ENCODE measurements around the gene LGALS8.

- TF ChIP-seq CTCF (IDR thresholded peaks at IDR 0.05), result no peak
- no peak for TF ChIP-seq TCF7L2 (IDR thresholded peaks at IDR 0.05; ENCODE audit: low read depth, low read length)
- TF ChIP-seq POLR2AphosphoS5 (IDR thresholded peaks at IDR 0.05; ENCODE audit: low read depth, low read length), result no peak
- no peak for TF ChIP-seq SIN3A (IDR thresholded peaks at IDR 0.05; ENCODE audit: borderline replicate concordance, insufficient read depth, low read depth, low read length)
- TF ChIP-seq, protein P1, sequence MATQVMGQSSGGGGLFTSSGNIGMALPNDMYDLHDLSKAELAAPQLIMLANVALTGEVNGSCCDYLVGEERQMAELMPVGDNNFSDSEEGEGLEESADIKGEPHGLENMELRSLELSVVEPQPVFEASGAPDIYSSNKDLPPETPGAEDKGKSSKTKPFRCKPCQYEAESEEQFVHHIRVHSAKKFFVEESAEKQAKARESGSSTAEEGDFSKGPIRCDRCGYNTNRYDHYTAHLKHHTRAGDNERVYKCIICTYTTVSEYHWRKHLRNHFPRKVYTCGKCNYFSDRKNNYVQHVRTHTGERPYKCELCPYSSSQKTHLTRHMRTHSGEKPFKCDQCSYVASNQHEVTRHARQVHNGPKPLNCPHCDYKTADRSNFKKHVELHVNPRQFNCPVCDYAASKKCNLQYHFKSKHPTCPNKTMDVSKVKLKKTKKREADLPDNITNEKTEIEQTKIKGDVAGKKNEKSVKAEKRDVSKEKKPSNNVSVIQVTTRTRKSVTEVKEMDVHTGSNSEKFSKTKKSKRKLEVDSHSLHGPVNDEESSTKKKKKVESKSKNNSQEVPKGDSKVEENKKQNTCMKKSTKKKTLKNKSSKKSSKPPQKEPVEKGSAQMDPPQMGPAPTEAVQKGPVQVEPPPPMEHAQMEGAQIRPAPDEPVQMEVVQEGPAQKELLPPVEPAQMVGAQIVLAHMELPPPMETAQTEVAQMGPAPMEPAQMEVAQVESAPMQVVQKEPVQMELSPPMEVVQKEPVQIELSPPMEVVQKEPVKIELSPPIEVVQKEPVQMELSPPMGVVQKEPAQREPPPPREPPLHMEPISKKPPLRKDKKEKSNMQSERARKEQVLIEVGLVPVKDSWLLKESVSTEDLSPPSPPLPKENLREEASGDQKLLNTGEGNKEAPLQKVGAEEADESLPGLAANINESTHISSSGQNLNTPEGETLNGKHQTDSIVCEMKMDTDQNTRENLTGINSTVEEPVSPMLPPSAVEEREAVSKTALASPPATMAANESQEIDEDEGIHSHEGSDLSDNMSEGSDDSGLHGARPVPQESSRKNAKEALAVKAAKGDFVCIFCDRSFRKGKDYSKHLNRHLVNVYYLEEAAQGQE (IDR thresholded peaks at IDR 0.05; ENCODE audit: insufficient read depth in 1 of 2, low read depth in 2 of 2, low read length in 1 of 2), result no peak
Measured at GRCh38 chr1:236508593-236509027, 15.2 kb upstream of the LGALS8 start.
